ENCODE measurements around the gene GRB7. TPM values are rescaled to one million over a fixed set of nuclear protein-coding genes. Genes with fewer than 3 reads are reported as not detected.

The GRB7 gene
- total and polyA plus RNA-seq, 10 of the 15 experiments (the other 5 are each of a cell fraction or from before 2014, with no cell fraction given) = 0.05 to 0.34 (median 0.19) TPM; not detected in 4

- Histone ChIP-seq H3K9ac (ENCODE audit: control insufficient read depth, insufficient read depth, low read length) (no peak overlapping the region), H3K4me3 (no peak overlapping the region), H3K36me3 (ENCODE audit: control insufficient read depth in 2 of 2, insufficient read depth in 2 of 2, low read length in 1 of 2) (no peaks in the 10 kb centered on the region), H3K79me2 (ENCODE audit: control insufficient read depth, insufficient read depth, low read length) (no peaks in the 10 kb centered on the region), H4K20me1 (ENCODE audit: control insufficient read depth, insufficient read depth) (no peaks in the 10 kb centered on the region), H3K9me3 (replicated peaks; ENCODE audit: control insufficient read depth, insufficient read depth, low read length) (no peaks in the 10 kb centered on the region), H3K27me3 (replicated peaks in 1 of 2; ENCODE audit: control insufficient read depth in 2 of 2, insufficient read depth in 2 of 2, low read length in 1 of 2) (no peaks in the 10 kb centered on the region), H3K27ac (ENCODE audit: control insufficient read depth, insufficient read depth) (no peak overlapping the region), H3K4me2 (ENCODE audit: control insufficient read depth, insufficient read depth) (no peak overlapping the region), H3K4me1 (ENCODE audit: control insufficient read depth, insufficient read depth, low read length) (no peaks in the 10 kb centered on the region), H2AFZ (ENCODE audit: control insufficient read depth, low read depth, low read length) (no peak overlapping the region)
- intact Hi-C loops (cut with micrococcal nuclease; ENCODE audit: unreplicated experiment) (no loop called here), in situ Hi-C loops (cut with MboI) (no loop called here)
- CTCF ChIA-PET = interaction anchor here (0.7 to 2.5 kb wide), 4 partner anchors 10 to 98 kb away, joined by 3 to 11 read pairs (median 8); partner anchors contain the start of gene MIEN1
- no TSS peak for BruUV-seq (replicated peaks)
- TF ChIP-seq SIX5 (IDR thresholded peaks at IDR 0.05; ENCODE audit: low read depth, low read length, severe bottlenecking) (no peak), IKZF1 (conservative IDR thresholded peaks at IDR 0.05) (no peak), CBFB (IDR thresholded peaks at IDR 0.05; ENCODE audit: low read depth) (no peak), TCF3 (IDR thresholded peaks at IDR 0.05; ENCODE audit: borderline replicate concordance, insufficient read depth, low read depth, low read length) (no peak), ZNF687 (IDR thresholded peaks at IDR 0.05) (no peak), ASH2L (IDR thresholded peaks at IDR 0.05; ENCODE audit: borderline replicate concordance, low read depth) (no peak), IRF5 (IDR thresholded peaks at IDR 0.05; ENCODE audit: borderline replicate concordance) (no peak), ETV6 (conservative IDR thresholded peaks at IDR 0.05 in 1 of 2, IDR thresholded peaks at IDR 0.05 in 1 of 2; ENCODE audit: borderline replicate concordance in 1 of 2, low read depth in 1 of 2) (no peak), RUNX3 (IDR thresholded peaks at IDR 0.05; ENCODE audit: low read length) (no peak), EP300 (IDR thresholded peaks at IDR 0.05; ENCODE audit: borderline replicate concordance in 1 of 2, control insufficient read depth in 1 of 2, low read depth in 2 of 2, low read length in 2 of 2) (no peak), SKIL (IDR thresholded peaks at IDR 0.05; ENCODE audit: low read depth, poor library complexity, severe bottlenecking) (no peak)
- RAD21 ChIA-PET (ENCODE audit: unreplicated experiment) = interaction anchor here (1.4 kb wide), 1 partner anchor 16 kb away, joined by 3 read pairs; no protein-coding TSS in a partner anchor
- SMC1A ChIA-PET (ENCODE audit: uncharacterized antibody, unreplicated experiment) = interaction anchor here (0.6 to 0.7 kb wide), 2 partner anchors 75 to 270 kb away, joined by 3 read pairs; no protein-coding TSS in a partner anchor
- ATAC-seq (no peak), DNase-seq (ENCODE audit: low read depth, low spot score) (no peak), FAIRE-seq (no peak)
- POLR2A ChIA-PET = no interaction called here
- WGBS (ENCODE audit: insufficient coverage, insufficient replicate concordance, low lambda C conversion rate, missing lambda C conversion rate) = 76% methylated on average over 7 of the region's 7 CpGs
Observed at GRCh38 chr17:39719563-39720355, 18.0 kb upstream of the GRB7 start.
